ENCODE data around the gene BLNK.

DNA sequence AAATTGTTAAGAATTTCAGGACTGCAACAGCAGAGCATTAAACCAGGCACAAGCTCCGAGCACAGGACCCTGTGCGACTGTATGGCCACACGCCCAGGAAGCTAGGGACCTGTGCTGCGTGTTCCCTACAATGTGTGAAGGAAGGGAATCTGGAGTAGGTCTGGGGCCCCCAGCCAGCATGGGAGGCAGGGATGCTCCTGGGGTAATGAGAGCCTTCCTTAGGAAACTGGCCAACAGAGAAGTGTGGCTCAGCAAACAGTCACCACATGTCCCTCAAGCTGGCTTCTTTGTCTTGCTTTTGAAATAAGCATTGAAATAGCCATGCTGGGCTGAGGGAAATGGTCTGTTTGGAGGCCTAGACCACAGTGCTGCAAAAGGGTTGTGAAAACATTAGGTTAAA, 8.2 kb downstream of the BLNK start:
- TF ChIP-seq, protein P1, sequence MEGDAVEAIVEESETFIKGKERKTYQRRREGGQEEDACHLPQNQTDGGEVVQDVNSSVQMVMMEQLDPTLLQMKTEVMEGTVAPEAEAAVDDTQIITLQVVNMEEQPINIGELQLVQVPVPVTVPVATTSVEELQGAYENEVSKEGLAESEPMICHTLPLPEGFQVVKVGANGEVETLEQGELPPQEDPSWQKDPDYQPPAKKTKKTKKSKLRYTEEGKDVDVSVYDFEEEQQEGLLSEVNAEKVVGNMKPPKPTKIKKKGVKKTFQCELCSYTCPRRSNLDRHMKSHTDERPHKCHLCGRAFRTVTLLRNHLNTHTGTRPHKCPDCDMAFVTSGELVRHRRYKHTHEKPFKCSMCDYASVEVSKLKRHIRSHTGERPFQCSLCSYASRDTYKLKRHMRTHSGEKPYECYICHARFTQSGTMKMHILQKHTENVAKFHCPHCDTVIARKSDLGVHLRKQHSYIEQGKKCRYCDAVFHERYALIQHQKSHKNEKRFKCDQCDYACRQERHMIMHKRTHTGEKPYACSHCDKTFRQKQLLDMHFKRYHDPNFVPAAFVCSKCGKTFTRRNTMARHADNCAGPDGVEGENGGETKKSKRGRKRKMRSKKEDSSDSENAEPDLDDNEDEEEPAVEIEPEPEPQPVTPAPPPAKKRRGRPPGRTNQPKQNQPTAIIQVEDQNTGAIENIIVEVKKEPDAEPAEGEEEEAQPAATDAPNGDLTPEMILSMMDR (conservative IDR thresholded peaks at IDR 0.05 in 1 of 2, IDR thresholded peaks at IDR 0.05 in 1 of 2; ENCODE audit: low read depth in 1 of 2, low read length in 2 of 2), result no peak
- TF ChIP-seq EZH2 (IDR thresholded peaks at IDR 0.05; ENCODE audit: low read length, missing control alignments), result no peak

All from fibroblast of lung (primary cell).